Measurements from ENCODE around the gene VWA2.

Gene VWA2

DNA sequence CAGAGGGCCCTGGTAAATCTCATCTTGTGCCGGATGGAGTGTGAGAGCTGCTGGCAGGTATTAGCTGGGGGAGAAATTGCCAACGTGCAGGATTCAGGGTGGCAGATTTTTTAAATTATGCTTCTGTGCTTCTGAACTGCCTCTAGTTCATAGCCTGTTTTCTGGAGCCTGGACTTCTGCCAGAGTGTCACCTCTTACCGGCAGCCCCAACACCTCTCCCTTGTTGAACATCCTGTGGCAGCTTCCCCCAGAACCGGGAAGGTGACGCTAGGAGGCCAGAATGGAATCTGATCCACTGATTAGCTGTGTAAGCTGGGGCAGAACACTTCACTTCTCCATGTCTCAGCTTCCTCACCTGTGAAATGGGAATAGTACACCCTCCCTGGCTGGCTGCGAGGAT, 5.1 kb downstream of the VWA2 start:
- TF ChIP-seq, protein P1, sequence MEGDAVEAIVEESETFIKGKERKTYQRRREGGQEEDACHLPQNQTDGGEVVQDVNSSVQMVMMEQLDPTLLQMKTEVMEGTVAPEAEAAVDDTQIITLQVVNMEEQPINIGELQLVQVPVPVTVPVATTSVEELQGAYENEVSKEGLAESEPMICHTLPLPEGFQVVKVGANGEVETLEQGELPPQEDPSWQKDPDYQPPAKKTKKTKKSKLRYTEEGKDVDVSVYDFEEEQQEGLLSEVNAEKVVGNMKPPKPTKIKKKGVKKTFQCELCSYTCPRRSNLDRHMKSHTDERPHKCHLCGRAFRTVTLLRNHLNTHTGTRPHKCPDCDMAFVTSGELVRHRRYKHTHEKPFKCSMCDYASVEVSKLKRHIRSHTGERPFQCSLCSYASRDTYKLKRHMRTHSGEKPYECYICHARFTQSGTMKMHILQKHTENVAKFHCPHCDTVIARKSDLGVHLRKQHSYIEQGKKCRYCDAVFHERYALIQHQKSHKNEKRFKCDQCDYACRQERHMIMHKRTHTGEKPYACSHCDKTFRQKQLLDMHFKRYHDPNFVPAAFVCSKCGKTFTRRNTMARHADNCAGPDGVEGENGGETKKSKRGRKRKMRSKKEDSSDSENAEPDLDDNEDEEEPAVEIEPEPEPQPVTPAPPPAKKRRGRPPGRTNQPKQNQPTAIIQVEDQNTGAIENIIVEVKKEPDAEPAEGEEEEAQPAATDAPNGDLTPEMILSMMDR (IDR thresholded peaks at IDR 0.05; ENCODE audit: low read depth, low read length) = no peak
- H3K4me3 ChIP-seq (replicated peaks in 1 of 2; ENCODE audit: low read depth in 2 of 2, low read length in 2 of 2) = no peak overlapping the region
- no peak for DNase-seq (ENCODE audit: low read depth in 2 of 2)

DNA sequence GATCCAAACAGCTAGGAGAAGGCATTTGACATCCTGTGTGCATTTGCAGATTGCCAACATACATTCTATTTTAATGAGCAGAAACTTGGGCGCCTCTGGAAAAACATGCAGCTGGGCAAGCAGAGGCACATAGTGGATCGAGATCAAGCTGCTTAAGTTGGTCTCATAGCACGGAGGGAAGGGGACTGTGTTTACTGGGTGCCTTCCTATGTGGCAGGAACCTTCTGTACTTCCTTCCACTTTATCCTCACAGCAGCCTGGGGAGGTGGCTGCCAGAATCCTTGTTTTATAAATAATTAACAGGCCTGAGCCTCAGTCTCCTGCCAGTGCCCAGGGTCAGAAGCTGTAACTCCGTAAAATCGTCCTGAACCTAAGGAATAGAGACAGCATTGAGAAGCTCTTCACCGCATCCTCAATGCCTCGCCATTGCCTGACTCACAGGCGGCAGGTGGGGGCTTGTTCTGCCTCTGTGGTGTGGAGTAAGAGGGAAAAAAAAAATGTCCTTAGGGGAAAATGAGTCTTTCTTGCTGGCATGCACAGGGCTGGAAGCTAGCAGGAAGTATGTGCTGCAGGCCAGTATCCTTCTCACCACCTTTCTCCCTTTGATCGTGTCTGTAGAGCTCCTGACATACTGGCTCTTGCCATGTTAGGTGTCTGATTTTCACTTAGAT, 6.2 kb downstream of the VWA2 start:
- no peak for DNase-seq (ENCODE audit: low read depth in 2 of 2)
- no peak overlapping the region for H3K4me3 ChIP-seq (replicated peaks in 1 of 2; ENCODE audit: low read depth in 2 of 2, low read length in 2 of 2)
- TF ChIP-seq, protein P1 (IDR thresholded peaks at IDR 0.05; ENCODE audit: low read depth, low read length) = no peak

DNA sequence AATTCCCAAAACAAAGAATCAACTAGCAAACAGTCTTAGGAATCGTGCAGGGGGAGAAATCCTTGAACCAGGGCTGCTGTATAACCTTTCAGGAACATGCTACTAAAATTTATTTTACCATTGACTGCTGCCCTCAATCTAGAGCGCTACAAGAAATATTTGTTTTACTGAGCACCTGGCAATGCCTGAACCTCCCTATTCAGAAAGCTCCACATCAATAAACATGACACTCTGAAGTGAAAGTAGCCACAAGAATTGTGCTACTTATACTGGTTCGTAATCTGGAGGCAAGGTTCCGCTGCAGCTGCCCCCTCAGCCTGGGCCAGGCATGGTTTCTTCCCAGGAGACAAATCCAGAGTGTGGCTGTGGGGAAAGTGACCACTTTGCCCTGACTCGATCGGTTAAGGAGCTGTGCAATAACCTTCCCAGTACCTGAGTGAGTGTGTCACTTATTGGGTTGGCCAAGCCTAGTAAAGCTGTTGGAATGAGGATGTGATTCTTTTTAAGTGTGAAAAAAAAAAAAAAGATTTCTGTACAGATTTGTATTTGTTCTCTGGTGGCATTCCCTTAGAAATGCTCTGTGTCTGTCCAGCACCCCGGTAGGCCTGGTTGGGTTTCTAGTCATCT, 7.7 kb downstream of the VWA2 start:
- H3K4me3 ChIP-seq (replicated peaks in 1 of 2; ENCODE audit: low read depth in 2 of 2, low read length in 2 of 2) = no peak overlapping the region
- TF ChIP-seq, protein P1 (IDR thresholded peaks at IDR 0.05; ENCODE audit: low read depth, low read length) = no peak
- no peak for DNase-seq (ENCODE audit: low read depth in 2 of 2)

DNA sequence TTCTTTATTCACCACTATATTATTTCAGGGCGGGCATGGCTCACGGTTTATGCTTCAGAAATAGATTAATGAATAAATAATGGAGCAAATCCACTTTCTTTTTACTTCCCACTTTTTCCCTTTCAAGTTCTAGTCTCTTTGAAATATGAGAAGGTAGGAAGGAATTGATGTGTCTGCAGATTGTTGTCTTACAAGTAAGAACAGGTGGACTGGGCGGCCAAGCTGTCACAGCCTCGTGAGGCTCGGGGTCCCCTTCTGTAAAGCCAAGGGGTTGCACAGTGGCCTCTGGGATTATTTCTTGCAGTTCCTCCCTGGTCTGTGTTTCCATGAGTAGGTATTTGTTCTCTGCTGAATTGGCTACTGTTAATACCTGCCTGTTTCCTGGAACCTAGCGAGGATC, 11.2 kb downstream of the VWA2 start:
- DNase-seq (ENCODE audit: low read depth in 2 of 2) = no peak
- no peak overlapping the region for H3K4me3 ChIP-seq (replicated peaks in 1 of 2; ENCODE audit: low read depth in 2 of 2, low read length in 2 of 2)
- TF ChIP-seq, protein P1 (IDR thresholded peaks at IDR 0.05; ENCODE audit: low read depth, low read length) = no peak

DNA sequence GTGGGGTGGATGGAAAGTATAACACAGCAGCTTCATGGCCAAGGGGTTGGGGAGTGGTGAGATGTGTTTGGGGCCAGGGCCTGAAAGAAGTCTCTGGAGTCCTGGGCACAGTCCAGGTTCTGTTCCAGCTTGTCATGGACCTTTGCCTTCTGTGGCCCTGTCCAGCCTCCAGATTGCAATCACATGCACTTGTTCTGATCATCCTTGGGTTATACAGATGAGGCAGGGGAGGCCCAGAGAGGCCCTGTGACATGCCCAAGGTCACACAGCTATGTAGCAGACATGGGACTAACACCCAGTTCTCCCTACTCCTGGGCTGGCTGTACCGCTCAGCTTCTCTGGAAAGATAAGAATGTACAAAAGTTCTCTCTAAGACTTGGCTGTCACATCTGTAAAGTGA, 11.7 kb downstream of the VWA2 start:
- DNase-seq (ENCODE audit: low read depth in 2 of 2) = no peak
- TF ChIP-seq, protein P1 (IDR thresholded peaks at IDR 0.05; ENCODE audit: low read depth, low read length) = no peak
- H3K4me3 ChIP-seq (replicated peaks in 1 of 2; ENCODE audit: low read depth in 2 of 2, low read length in 2 of 2) = no peak overlapping the region

DNA sequence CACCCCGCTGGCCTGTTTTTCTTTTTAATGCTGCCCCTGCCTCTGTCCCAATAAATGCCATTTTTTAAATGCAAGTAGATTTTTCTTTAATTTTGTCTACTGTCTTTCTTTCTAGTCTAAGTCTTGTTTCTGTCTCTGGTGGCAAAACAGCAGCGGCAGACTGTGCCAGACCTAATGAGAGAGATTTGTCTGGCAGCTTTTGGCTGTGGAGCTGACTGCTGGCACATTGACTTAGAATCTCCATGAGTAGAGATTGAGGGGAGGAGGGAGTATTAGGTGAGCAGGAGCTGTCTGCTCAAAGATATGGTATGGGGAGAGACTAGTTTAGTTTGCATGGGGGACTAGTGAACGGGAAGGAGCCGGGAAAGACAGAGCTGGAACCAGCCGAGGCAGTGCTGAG, 13.0 kb downstream of the VWA2 start:
- DNase-seq (ENCODE audit: low read depth in 2 of 2) = no peak
- TF ChIP-seq, protein P1 (IDR thresholded peaks at IDR 0.05; ENCODE audit: low read depth, low read length) = no peak
- H3K4me3 ChIP-seq (replicated peaks in 1 of 2; ENCODE audit: low read depth in 2 of 2, low read length in 2 of 2) = no peak overlapping the region

Measured in cardiac fibroblast (primary cell).